WERI-Rb-1 (cell line): Measurements from ENCODE around the gene GLS.
"Not testable (repeated sequence)": the region's sequence is repeated elsewhere in the genome, so short reads cannot be mapped to it uniquely, and the experiment has no call there.

Experiments used
- DNase-seq: peaks from one replicate; pipeline ENCODE4 v3.0.0-alpha.2; 2020
- H3K27ac ChIP-seq: fragments of 250-450 bp; sonication (Bioruptor Pico); 2 replicates; pipeline ENCODE4 v1.5.1; 2020; ENCODE audit warnings: mild to moderate bottlenecking, moderate library complexity
- H3K27me3 ChIP-seq: fragments of 250-450 bp; sonication (Bioruptor Pico); 2 replicates; pipeline ENCODE4 v1.5.1; 2021; ENCODE audit warnings: mild to moderate bottlenecking, low read depth, moderate library complexity; ENCODE audit not compliant: insufficient read depth, severe bottlenecking
- H3K36me3 ChIP-seq: fragments of 250-450 bp; sonication (Bioruptor Pico); 2 replicates; pipeline ENCODE4 v1.5.1; 2020; ENCODE audit warnings: mild to moderate bottlenecking, moderate library complexity
- H3K4me3 ChIP-seq: 2 replicates; pipeline ENCODE4 v1.5.1; 2011; ENCODE audit warnings: low read depth, mild to moderate bottlenecking, control low read depth, low read length
- H3K9me3 ChIP-seq: fragments of 250-450 bp; sonication (Bioruptor Pico); 2 replicates; pipeline ENCODE4 v1.5.1; 2021; ENCODE audit warnings: mild to moderate bottlenecking, moderate library complexity; ENCODE audit not compliant: severe bottlenecking
- TF ChIP-seq, protein P1 (sequence below): IDR thresholded peaks from 2 replicates; pipeline ENCODE4 v1.5.1; 2011; ENCODE audit warnings: low read depth, mild to moderate bottlenecking, control low read depth, inconsistent platforms, low read length

Gene GLS

DNA sequence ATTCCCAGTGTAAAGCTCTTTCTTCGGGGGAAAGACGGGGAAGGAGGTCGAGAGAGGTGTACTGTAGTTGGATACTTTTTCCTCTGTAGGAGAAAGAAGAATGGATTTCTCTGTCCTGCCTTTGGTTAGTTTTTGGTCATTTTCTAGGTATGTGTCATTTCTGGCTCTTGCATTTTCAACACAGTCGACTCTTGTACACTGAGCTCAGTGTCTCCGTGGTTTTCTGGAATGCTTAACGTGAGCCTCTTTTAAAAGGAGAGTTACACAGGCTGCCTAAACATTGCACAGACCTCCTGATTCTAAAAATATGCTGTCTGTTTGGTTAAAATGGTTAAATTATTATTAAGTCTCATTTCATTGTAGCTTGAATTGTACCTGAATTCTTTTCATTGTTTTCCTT, 21.8 kb upstream of the GLS start:
- Histone ChIP-seq H3K27ac (no peak overlapping the region), H3K4me3 (no peak overlapping the region), H3K27me3 (no peaks in the 10 kb centered on the region), H3K9me3 (no peaks in the 10 kb centered on the region), H3K36me3 (no peaks in the 10 kb centered on the region)
- DNase-seq: no peak
- TF ChIP-seq, protein P1, sequence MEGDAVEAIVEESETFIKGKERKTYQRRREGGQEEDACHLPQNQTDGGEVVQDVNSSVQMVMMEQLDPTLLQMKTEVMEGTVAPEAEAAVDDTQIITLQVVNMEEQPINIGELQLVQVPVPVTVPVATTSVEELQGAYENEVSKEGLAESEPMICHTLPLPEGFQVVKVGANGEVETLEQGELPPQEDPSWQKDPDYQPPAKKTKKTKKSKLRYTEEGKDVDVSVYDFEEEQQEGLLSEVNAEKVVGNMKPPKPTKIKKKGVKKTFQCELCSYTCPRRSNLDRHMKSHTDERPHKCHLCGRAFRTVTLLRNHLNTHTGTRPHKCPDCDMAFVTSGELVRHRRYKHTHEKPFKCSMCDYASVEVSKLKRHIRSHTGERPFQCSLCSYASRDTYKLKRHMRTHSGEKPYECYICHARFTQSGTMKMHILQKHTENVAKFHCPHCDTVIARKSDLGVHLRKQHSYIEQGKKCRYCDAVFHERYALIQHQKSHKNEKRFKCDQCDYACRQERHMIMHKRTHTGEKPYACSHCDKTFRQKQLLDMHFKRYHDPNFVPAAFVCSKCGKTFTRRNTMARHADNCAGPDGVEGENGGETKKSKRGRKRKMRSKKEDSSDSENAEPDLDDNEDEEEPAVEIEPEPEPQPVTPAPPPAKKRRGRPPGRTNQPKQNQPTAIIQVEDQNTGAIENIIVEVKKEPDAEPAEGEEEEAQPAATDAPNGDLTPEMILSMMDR: no peak

DNA sequence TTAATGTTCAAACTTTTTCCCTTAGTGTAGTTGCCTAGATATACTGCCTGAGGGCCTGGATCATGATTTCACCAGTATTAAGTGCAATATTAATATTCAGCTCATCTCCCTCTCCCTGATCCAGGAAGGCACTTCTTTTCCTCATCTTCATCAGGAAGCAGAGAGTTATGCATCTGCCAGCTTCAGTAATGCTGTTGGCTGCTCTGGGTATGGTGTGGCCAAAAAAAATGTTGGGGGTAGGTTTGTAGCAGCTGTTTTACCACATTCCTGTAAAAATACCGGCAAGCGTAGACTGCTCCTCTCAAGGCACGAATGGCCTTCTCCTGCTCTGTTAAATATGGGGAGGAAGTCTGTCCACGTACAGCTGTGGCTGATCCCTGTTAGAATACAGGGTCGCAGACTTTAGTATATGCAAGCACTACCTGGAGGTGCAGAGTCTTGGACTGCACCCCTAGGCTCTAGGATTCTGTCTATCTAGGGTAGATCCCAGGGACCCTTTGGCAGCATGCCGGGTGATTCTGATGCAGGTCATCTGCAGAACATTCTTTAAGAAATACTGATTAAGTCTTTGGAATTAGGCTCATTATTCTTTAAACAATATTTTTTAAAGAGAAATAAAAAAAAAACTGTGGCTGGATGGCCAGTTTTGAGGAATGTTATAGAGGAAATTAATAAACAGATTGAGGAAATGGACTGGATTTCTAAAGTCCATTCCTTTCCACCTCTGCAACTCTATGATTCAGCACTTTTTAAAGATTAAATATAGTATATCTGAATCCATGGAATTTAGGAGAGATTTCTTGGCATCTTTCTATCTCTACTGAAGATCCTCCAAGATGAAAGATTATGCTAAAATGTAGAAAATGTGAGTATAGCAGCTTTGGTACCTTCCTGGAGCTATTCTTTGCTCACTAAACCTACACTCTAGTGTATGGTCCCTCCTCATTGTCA, 21.0 kb upstream of the GLS start:
- TF ChIP-seq, protein P1: no peak
- Histone ChIP-seq H3K27me3 (no peaks in the 10 kb centered on the region), H3K36me3 (no peaks in the 10 kb centered on the region), H3K9me3 (no peaks in the 10 kb centered on the region), H3K4me3 (no peak overlapping the region), H3K27ac (no peak overlapping the region)
- no peak for DNase-seq

DNA sequence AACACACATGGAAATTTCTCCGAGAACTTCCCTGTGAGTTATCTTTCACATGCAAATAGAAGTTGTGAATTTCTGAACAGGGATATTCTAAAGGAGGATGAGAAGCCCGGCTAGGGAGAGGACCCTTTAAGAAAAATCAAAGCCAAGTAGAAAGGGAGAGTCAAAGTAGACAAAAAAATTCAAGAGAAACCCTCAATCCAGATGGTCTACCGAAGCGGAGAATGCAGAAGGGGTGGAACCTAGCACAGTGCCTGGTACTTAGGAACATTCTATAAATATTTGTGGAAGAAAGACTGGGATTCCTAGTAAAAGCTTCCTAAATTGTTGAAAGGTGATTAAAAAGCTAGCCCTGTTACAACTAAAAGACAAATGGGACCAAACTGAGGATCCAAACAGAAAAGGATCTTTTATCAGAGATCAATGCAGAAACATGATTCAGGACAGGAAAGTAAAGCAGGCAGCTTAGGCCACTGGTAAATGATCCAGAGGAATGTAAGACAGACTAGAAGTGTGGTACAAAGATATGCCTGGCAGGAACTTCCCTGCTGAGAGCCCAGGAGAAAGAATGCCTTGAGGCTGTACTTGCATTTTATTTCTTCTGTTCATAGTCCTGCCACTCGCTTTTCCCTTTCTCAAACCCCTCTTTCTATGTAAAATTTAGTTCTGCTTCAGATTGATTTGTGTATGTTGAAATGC, 19.5 kb upstream of the GLS start:
- H3K4me3 ChIP-seq: no peak overlapping the region
- H3K27me3 ChIP-seq: no peaks in the 10 kb centered on the region
- TF ChIP-seq, protein P1: no peak
- no peaks in the 10 kb centered on the region for H3K36me3 ChIP-seq
- H3K9me3 ChIP-seq: no peaks in the 10 kb centered on the region
- DNase-seq: no peak
- H3K27ac ChIP-seq: no peak overlapping the region

DNA sequence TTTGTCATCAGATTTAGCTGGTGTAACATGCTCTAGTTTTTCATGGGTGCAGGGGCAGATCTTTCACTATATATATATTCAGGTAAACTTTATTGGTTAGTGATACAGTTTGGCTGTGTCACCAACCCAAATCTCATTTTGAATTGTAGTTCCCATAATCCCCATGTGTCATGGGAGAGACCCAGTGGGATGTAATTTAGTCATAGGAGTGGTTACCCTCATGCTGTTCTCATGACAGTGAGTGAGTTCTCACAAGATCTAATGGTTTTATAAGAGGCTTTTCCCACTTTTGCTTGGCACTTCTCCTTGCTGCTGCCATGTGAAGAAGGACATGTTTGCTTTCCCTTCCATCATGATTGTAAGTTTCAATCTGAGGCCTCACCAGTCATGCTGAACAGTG, 18.5 kb upstream of the GLS start:
- H3K36me3 ChIP-seq, H3K9me3 ChIP-seq, H3K4me3 ChIP-seq, DNase-seq, H3K27me3 ChIP-seq: not testable (repeated sequence)
- H3K27ac ChIP-seq: peak overlapping the region; percentile 37

DNA sequence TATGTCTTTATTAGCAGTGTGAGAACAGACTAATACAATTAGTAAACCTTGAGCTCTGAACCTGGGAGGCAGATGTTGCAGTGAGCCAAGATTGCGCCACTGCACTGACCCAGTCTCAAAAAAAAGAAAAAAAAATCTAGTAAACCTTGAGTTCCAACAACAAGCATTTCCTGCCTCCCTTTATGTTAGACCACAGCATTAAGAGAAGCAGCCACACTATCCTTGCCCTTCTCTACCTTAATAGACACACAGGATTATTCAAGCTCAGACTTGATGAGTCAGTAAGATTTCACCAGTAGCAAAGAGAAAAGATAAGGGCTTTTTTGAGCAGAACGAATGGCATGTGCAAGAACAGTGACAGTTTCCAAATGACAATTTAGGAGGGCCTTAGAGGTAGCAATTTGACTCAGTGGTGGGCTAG, 18.0 kb upstream of the GLS start:
- TF ChIP-seq, protein P1: no peak
- H3K4me3 ChIP-seq: no peak overlapping the region
- no peaks in the 10 kb centered on the region for H3K9me3 ChIP-seq
- H3K36me3 ChIP-seq: no peaks in the 10 kb centered on the region
- peak overlapping the region; percentile 37 for H3K27ac ChIP-seq
- no peaks in the 10 kb centered on the region for H3K27me3 ChIP-seq
- DNase-seq: no peak

DNA sequence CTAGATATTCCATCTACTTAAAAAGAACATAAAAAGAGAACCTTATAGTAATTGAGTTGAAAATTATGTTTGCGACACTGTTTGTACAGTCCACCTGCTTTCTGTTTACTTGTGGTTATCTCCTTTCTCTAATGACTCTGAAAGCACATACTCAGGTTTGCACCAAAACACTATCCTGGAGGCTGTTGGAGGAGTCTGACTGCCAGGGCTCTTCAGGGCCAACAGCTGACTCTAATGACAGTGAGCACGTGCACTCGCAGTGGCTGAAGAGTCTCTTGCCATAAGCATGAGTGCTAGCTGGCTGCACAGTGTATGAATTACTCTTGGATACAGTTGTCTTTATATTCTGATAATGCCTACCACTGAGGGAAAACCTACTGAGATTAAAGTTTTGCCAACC, 16.7 kb upstream of the GLS start:
- no peak overlapping the region for H3K27ac ChIP-seq
- no peak for DNase-seq
- TF ChIP-seq, protein P1: no peak
- no peak overlapping the region for H3K4me3 ChIP-seq
- peaks cover 3% of the 10 kb centered on the region for H3K9me3 ChIP-seq
- H3K27me3 ChIP-seq: no peaks in the 10 kb centered on the region
- H3K36me3 ChIP-seq: no peaks in the 10 kb centered on the region
